EL (cell line): ENCODE measurements around the gene GALNS.
"Not testable (repeated sequence)": the region's sequence is repeated elsewhere in the genome, so short reads cannot be mapped to it uniquely, and the experiment has no call there.

Source experiments
- DNase-seq: peaks from one replicate; pipeline ENCODE4 v3.0.0-alpha.2; 2016

Gene GALNS

DNA sequence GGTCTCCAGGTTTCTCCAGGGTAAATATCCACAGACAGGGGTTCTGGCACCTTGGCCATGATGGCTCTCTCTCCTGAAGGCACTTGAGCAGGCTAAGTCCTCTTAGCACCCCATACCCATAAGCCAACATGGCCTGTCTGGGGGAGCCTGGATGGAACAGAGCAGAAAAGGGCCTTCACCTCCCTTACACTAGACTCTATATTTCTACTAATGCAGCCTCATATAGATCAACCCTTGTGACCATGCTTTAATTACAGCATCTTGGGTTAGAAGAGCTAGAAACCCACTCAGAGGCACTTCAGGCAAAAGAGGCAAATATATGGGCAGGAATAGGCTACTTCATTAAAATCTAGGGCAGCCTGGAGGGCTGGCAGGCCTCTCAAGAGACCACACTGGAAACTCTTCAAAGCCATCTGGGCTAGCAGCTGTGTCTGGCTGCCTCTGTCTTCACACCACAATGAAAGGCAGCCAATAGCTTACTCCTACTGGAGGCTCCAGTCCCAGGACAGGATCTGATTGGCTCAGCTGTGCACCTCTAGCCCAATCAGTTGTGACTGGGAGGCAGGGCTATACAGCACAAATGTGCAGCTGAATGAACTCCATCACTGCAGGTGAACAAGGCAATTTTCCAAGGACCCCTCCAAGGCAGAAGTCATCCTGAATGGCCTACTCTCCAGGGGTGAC lies 57.8 kb downstream of the GALNS start:
- DNase-seq, result no peak

- DNase-seq, result no peak
Observed at GRCh38 chr16:88798073-88798472, 58.7 kb downstream of the GALNS start.

DNA sequence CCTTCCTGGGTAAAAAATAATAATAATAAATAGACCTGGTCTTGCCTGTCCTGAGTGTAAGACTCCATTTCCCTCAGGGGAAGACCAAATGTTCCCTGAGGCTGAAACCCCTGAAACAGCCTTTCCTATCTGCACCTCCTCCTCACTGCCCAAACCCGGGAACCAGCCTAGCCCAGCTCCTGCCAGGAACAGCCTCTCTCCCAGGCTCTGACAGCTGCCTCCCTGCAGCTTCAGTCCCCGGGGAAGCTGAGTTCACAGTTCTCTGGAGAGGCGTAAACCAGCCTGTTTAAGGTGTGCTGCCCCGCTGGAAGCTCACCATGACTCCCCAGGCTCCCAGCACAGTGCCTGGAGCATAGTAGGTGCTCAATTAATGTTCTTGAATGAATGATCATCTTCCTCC lies 60.5 kb downstream of the GALNS start:
- DNase-seq, result no peak

DNA sequence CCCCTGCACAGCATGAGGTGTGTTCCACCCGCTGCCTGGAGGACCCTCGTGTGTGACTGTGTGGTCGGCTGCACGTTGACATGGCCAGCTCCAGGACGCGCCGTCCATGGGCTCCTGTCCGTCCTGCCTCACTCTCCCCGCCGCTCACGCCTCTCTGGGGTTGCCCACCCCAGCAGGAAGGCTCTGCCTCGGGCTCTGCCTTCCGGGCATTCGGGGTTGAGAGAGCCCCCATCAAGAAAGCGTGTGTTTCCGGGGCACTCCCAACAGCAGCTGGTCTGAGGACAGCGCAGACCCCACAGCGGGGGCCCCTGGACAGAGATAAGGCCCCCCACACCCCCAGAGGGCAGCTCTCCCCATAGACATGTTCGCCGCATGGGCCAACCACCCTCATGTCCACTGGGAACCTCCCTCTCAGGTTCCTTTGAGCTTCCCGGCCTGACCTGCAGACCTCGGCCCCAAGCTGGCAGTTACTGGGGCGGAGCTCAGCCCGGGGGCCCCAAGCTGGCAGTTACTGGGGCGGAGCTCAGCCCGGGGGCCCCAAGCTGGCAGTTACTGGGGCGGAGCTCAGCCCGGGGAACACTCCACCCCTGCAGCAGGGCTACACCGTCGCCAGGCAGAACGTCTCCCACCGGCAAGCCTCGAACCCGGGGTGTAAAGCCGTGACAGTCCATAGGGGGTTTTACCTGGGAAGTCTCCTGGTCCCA lies 63.3 kb downstream of the GALNS start:
- no peak for DNase-seq

DNA sequence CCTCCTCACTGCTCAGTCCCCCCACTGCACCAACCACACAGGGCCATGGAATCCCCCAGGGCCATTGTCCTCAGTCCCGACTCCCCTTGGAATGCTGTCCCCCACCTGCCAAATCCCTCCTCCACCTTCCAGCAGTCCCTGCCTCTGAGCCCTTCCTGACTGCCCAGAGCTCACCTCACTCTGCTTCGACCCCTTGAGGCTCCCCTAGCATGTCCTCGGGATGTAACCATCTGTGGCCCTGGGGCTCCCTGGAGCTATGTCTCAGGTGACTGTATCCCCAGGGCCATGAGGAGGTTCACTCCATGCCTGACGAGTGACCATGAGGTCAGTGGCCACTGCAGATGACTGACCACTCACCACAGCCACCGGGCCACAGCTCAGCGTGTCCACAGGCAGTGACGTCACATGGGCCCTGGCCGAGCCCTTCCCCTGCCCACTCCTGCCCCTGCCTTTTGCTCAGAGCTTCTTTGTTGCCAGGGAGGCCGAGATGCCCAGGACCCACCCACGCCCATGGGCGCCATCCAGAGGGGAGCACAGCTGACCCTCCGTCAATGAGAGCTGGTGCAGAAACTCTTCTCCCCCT lies 64.0 kb downstream of the GALNS start:
- DNase-seq, result no peak

- peak; percentile 65 for DNase-seq
Observed at GRCh38 chr16:88792078-88792550, 64.6 kb downstream of the GALNS start.

GRCh38 chr16:88790312-88791211 lies 66.2 kb downstream of the GALNS start:
- peak; percentile 43 for DNase-seq

- DNase-seq, result no peak
Observed at GRCh38 chr16:88789594-88789993, 67.2 kb downstream of the GALNS start.

GRCh38 chr16:88788749-88789148 lies 68.0 kb downstream of the GALNS start:
- not testable (repeated sequence) for DNase-seq

GRCh38 chr16:88787579-88788314 lies 69.0 kb downstream of the GALNS start:
- DNase-seq, result no peak

DNA sequence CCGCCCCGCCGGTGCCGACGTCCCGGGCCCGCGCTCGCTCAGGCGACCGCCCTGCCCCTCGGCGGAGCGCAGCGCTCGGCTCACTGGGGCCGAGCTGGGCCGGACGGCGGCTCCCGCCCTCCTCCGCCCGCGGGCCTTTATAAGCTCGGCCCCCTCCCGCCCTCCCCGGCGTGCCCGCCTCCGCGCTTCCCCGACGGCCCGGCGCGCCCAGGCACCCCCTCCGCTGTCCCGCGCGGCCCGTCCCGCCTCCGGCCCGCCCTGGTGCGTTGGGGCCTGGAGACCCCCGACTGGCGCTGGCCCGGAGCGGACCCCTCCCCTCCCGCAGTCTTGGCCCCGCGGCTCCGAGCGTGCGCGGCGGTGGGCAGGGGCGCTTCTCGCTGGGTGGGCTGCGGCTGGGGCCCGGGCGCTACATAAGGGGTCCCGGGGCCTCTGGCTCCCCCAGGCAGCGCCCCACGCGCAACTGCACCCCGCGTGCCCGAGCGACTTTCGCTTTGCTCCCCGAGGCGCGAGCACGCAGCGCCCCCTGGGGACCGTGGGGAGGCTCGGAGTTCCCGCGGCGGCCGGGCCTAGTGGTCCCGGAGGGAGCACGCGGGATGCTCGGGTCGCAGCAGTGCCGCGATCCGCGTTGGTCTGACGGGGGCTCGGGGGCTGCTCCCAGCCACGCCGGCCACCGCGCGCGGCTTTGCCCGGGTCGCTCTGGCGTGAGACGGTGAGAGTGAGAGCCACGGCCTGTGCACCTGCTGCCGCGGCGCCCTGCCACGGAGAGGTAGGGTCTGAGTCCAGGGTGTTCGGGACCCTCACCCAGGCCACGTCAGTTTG lies 71.4 kb downstream of the GALNS start, which contains the start of gene PIEZO1:
TSS of gene PIEZO1 (minus strand) at position 115 of the 819 bp plus-strand sequence. CDS start 256 bp downstream, outside the sequence.
- peak; percentile 71 for DNase-seq

DNA sequence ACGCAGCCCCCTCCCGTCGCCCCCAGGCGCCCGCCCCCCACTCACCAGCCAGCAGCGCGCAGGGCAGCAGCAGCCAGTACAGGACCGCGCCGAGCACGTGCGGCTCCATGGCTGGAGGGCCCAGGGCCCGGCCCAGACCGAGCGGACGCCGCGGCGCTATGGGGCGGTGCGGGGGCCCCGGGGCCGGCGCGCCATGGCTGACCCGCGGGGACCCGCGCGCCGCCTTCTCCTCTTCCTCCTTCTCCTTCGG lies 72.0 kb downstream of the GALNS start:
- no peak for DNase-seq

GRCh38 chr16:88784074-88784855 lies 72.5 kb downstream of the GALNS start:
- DNase-seq, result peak; percentile 78

GRCh38 chr16:88783391-88784073 lies 73.2 kb downstream of the GALNS start:
- DNase-seq, result peak; percentile 53

DNA sequence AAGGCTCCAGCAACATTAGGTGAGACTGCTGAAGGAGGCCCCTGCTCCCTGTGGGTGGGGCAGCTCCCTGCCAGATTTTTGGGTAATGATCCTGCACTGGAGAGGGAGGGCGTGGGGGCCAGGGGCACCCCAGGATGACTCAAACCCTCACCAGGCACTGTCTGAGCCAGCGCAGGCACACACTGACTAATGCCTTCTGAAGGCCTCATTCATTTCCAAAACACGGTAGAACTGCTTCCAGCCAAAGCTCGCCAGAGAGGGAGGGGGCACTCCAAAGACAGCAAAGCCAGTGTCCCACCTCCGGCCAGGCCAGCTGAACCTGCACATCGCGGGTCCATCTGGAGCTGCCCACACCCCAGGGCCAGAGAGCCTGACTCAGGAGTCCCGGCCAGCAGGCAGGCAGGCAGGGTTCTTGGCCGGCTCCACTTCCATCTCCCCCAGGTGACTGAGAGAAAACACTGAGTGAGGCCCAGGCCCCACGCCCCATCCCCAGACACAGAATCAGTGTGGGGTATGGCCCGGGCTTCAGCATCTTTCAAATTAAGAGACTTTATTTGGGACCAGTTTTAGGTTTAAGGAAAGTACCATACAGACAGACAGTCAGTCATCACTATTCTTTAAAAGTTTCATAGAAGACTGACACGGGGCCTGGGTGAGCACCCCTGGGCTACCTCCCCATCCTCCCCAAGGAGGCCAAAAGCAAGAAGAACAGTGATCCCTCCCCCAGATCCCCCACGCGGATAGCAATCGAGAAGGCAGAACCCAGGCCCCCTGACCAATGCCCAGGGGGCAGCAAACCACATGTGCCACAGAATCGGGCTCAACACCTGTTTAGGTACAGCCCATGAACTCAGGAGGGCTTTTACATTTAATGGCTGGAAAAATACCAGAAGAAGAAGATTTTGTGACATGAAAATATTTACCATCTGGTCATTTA lies 74.0 kb downstream of the GALNS start:
- peak; percentile 90 for DNase-seq

DNA sequence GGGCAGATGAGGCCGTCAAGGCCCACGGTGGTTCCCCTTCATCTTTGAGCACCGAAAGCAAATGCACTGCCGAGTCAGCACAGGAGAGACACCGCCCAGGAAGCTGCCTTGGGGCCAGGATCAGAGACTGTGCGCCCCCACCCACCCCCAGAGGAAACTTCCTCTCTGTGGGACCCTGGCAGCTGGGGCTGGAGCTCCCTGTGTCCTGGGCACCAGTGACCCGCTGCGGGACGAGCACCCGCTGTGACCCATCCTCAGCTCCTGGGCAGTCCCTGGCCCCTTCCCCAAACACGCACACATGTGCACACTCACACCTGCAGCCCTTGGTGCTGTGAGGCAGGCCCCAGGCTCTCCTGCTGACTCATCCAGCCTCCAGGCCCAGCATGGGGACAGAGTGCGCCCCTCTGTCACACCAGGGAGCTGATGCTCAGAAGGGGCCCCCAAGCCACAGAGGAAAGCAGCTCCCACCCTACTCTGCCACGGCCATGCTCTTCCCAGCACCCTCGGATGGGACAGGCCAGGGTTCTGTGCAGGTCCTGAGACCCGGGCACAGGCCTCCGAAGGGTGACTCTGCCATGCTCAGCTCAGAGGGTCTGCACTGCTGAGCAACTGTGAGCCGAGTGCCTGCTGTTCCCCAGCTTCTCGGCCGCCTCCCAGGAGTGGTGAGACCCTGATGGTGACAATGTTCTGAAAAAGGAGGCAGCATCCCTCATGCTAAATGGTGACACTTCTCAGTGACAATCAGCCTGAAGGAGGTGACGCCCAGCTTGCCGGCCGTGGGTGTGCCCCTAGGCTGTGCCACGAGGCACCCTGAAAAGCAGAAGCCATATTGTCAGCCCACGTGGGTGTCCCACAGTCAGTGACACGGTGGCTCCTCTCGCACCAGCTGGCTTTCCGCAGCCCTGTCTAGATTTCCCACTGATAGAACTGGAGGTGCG lies 75.3 kb downstream of the GALNS start:
- no peak for DNase-seq
